Peyer's patch (tissue), 4 donors: ENCODE results near the gene SLC23A1. TPM values are rescaled to one million over a fixed set of nuclear protein-coding genes. Genes with fewer than 3 reads are reported as not detected.
"Not testable (repeated sequence)": the region's sequence is repeated elsewhere in the genome, so short reads cannot be mapped to it uniquely, and the experiment has no call there.

Source experiments
- DNase-seq, 3 donors: peaks; one replicate each; pipeline ENCODE4 v3.0.0-alpha.2; 2017 to 2019
- H3K27ac ChIP-seq, 4 donors: fragments of 200-600 bp; sonication (generic); one replicate each; pipeline ENCODE4 v1.5.1; 2016 to 2019
- H3K27me3 ChIP-seq, 2 donors: fragments of 200-600 bp; sonication (generic); one replicate each; pipeline ENCODE4 v1.5.1; 2019
- H3K36me3 ChIP-seq, 3 donors: fragments of 200-600 bp; sonication (generic); one replicate each; pipeline ENCODE4 v1.5.1; 2016 to 2019
- H3K4me1 ChIP-seq, 4 donors: fragments of 200-600 bp; sonication (generic); one replicate each; pipeline ENCODE4 v1.5.1; 2016 to 2019
- H3K4me3 ChIP-seq, 4 donors: fragments of 200-600 bp; sonication (generic); 1 replicate in 3 of 4; 2 replicates in 1 of 4; pipeline ENCODE4 v1.5.1; 2016 to 2019; ENCODE audit warnings: mild to moderate bottlenecking in 1 of 4
- H3K9me3 ChIP-seq, 4 donors: fragments of 200-600 bp; sonication (generic); one replicate each; pipeline ENCODE4 v1.5.1; 2016 to 2019; ENCODE audit warnings: mild to moderate bottlenecking in 1 of 4
- CTCF ChIP-seq, 6 experiments: fragments of 450-650 bp in 4 of 6; fragments of 200-600 bp in 2 of 6; sonication (generic) in 1 of 6; IDR thresholded peaks; one replicate each; pipeline ENCODE4 v1.5.1; 2017 to 2019; ENCODE audit warnings: antibody characterized with exemption in 6 of 6, mild to moderate bottlenecking in 3 of 6, moderate library complexity in 1 of 6
- POLR2A ChIP-seq, 2 donors: fragments of 450-650 bp; IDR thresholded peaks; one replicate each; pipeline ENCODE4 v1.5.1; 2017; ENCODE audit warnings: antibody characterized with exemption in 2 of 2, mild to moderate bottlenecking in 2 of 2, moderate library complexity in 2 of 2
- total RNA-seq, 4 donors: library from RNA; depleted of rRNA; stranded (reverse); fragments of >200 nt; gene quantifications; one replicate each; pipeline ENCODE4 v1.1.0, GENCODE V29; 2016

SLC23A1 gene
- total RNA-seq, 4 donors from 2014 or later: 1.7 to 198 (median 143) TPM

- TF ChIP-seq CTCF (IDR thresholded peaks at IDR 0.05) (no peak), POLR2A (IDR thresholded peaks at IDR 0.05) (no peak)
- Histone ChIP-seq H3K9me3 (no peaks in the 10 kb centered on the region), H3K27me3 (no peaks in the 10 kb centered on the region), H3K27ac (no peak overlapping the region), H3K4me3 (no peak overlapping the region), H3K36me3 (peaks cover 0 to 5% (median 0%) of the 10 kb centered on the region in 3 donors), H3K4me1 (peaks cover 0 to 5% (median 0%) of the 10 kb centered on the region in 4 donors)
- no peak for DNase-seq
Measured at GRCh38 chr5:139354186-139354585, 28.9 kb downstream of the SLC23A1 start.

GRCh38 chr5:139347863-139348262 lies 35.2 kb downstream of the SLC23A1 start:
- H3K9me3 ChIP-seq, H3K36me3 ChIP-seq, H3K27ac ChIP-seq, H3K4me3 ChIP-seq, H3K27me3 ChIP-seq, DNase-seq: not testable (repeated sequence)
- peaks cover 0 to 33% (median 7%) of the 10 kb centered on the region in 4 donors for H3K4me1 ChIP-seq

- not testable (repeated sequence) for H3K9me3 ChIP-seq, DNase-seq, H3K36me3 ChIP-seq, H3K27me3 ChIP-seq, H3K4me3 ChIP-seq, H3K27ac ChIP-seq
- peaks cover 0 to 37% (median 10%) of the 10 kb centered on the region in 4 donors for H3K4me1 ChIP-seq
Measured at GRCh38 chr5:139345442-139345841, 37.7 kb downstream of the SLC23A1 start.

- H3K27ac ChIP-seq: no peak overlapping the region
- no peaks in the 10 kb centered on the region for H3K36me3 ChIP-seq
- peaks cover 0 to 37% (median 10%) of the 10 kb centered on the region in 4 donors for H3K4me1 ChIP-seq
- H3K27me3 ChIP-seq: no peaks in the 10 kb centered on the region
- H3K4me3 ChIP-seq: no peak overlapping the region
- H3K9me3 ChIP-seq: no peaks in the 10 kb centered on the region
- TF ChIP-seq POLR2A (IDR thresholded peaks at IDR 0.05) (no peak), CTCF (IDR thresholded peaks at IDR 0.05) (no peak)
- DNase-seq: no peak
Measured at GRCh38 chr5:139344177-139344576, 38.9 kb downstream of the SLC23A1 start.

- DNase-seq: no peak
- no peak overlapping the region for H3K27ac ChIP-seq
- H3K36me3 ChIP-seq: no peaks in the 10 kb centered on the region
- no peaks in the 10 kb centered on the region for H3K9me3 ChIP-seq
- TF ChIP-seq CTCF (IDR thresholded peaks at IDR 0.05) (no peak), POLR2A (IDR thresholded peaks at IDR 0.05) (no peak)
- no peaks in the 10 kb centered on the region for H3K27me3 ChIP-seq
- H3K4me1 ChIP-seq: peaks cover 0 to 36% (median 10%) of the 10 kb centered on the region in 4 donors
- H3K4me3 ChIP-seq: peak overlapping the region in 2 of 4 donors; percentile 79 to 89
Measured at GRCh38 chr5:139343476-139343875, 39.6 kb downstream of the SLC23A1 start.

- Histone ChIP-seq H3K36me3 (no peaks in the 10 kb centered on the region), H3K4me1 (peaks cover 0 to 27% (median 10%) of the 10 kb centered on the region in 4 donors), H3K4me3 (peak overlapping the region; percentile 66 to 89 (median 82)), H3K27ac (peak overlapping the region; percentile 94 to 99 (median 97)), H3K9me3 (no peaks in the 10 kb centered on the region), H3K27me3 (no peaks in the 10 kb centered on the region)
- TF ChIP-seq POLR2A (IDR thresholded peaks at IDR 0.05): no peak
- TF ChIP-seq CTCF (IDR thresholded peaks at IDR 0.05): no peak
- DNase-seq: no peak
Measured at GRCh38 chr5:139342423-139342723, 40.7 kb downstream of the SLC23A1 start.
